Hematopoietic multipotent progenitor cell (in vitro differentiated cells): ENCODE measurements around the gene SUSD5. TPM values are rescaled to one million over a fixed set of nuclear protein-coding genes. Genes with fewer than 3 reads are reported as not detected.

Experiments
- DNase-seq, 3 donors: peaks; one replicate each; pipeline ENCODE4 v3.0.0-alpha.2; 2011 to 2015; ENCODE audit warnings: low read depth in 2 of 3, low spot score in 2 of 3
- total RNA-seq: library from RNA; depleted of rRNA; stranded (reverse); fragments of >200 nt; gene quantifications from one replicate; pipeline ENCODE4 v1.2.3, GENCODE V29; 2012

The SUSD5 gene
- under 0.01 TPM for total RNA-seq

- DNase-seq, result peak in 1 of 3 donors; percentile 19
Observed at GRCh38 chr3:33218446-33219174, at the start of gene SUSD5. TSS of gene SUSD5 (minus strand) at chr3:33218810. CDS start at chr3:33218797, 13 bp downstream.

DNA sequence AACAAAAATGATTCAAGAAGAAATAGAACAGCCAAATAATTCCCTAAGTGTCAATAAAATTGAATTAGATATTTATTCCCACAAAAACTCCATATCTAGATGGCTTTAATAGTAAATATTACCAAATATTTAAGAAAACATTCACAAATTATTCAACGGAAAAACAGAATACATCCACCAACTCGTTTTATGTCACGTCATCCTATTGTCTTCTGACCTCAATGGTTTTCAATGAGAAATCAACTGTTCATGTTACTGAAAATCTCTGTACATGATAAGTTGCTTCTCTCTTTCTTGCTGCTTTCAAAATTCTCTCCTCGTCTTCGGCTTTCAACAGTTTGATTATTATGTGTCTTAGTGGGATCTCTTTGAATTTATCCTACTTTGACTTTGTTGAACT lies 41.5 kb upstream of the SUSD5 start:
- DNase-seq, result no peak

DNA sequence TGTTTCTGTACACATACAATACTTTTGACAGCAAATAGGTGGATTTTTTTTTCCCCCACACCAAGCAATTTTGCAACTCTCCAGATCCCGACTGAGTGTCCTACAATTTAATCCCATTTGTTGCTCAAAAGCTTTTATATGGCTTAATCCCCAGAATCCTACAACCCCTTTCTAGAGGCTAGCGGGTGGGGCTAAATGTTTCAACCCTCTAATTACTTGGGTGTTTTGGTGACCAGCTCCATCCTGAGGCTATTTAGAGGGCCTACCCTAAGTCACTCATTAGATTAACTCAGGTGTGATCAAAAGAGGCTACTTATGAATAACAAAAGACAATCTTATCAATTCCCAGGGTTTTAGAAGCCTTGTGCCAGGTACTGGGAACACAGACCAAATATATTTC lies 37.6 kb upstream of the SUSD5 start:
- no peak for DNase-seq

- no peak for DNase-seq
Observed at GRCh38 chr3:33250712-33251111, 32.1 kb upstream of the SUSD5 start.

- DNase-seq, result no peak
Observed at GRCh38 chr3:33246786-33247185, 28.2 kb upstream of the SUSD5 start.

- no peak for DNase-seq
Observed at GRCh38 chr3:33240261-33240660, 21.7 kb upstream of the SUSD5 start.

GRCh38 chr3:33238923-33239322 lies 20.3 kb upstream of the SUSD5 start:
- no peak for DNase-seq

DNA sequence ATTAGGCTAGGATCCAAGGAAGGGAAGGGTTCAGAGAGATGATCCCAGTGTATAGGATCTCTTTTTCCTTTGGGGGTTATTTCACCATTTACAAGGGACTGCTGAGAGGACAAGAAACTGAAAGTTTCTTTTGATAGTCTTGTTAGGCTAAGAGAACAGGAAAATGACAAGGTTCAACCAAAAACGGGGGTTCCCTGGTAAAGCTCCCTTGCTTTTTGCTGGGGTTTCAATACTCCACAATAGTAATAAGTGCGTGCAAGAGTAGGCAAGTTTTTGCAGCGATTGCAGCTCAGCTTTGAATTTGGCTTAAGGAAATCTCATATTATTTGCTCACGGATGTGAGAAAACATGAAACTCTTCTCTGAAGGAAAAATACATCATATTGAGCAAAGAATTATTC lies 18.8 kb upstream of the SUSD5 start:
- no peak for DNase-seq

DNA sequence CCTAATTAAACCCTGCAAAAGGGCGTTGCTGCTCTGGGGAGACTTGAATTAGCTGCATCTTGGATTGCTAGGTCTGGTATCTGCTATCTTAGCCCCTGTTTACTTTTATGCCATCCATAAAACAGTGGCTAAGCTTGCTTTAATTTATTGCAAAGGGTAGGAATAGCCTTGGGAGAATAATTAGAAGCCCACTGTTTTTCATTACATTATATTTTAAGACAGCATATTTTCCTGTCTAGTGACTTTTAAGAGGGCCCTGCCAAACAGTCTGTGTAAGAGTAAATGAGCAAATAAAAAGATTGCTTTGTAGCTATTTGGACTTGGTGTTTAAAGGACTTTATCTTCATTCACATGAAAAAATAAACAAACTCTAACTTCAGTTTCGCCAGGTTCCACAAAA lies 17.4 kb upstream of the SUSD5 start:
- no peak for DNase-seq

- DNase-seq, result no peak
Observed at GRCh38 chr3:33233884-33234283, 15.3 kb upstream of the SUSD5 start.

DNA sequence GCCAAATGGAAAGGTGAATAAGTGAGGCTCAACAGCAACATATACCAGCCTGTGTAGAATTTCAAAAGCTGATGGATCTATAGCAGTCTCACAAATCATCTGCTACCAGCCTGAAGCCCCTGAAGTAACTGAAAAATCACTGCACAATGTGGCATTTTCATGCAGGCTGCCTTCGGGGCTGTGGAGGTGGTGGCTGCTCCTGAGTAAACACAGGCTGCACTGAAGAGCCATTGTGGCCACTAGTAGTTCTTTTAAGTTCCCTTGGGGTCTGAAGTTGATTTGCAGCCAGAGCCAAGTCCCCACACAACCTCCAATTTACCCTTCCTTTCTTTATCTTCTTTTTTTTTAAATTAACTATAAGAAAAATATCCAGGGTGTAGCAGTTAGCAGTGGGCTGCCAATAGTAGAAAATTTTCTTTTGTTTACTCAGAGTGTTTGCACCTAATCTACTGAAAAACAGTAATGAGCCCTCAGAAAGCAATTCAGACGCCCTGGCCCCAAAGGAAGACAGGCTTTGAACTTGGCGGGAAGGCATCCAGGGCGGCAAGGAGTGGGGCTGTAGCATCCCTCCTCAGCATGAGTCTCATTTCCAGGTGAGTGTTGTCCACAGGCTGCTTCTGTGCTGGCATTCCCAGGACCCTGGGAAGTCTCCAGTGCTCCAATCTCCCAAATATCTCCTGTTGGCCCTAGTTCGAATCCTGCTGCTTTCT lies 13.3 kb upstream of the SUSD5 start:
- no peak for DNase-seq

DNA sequence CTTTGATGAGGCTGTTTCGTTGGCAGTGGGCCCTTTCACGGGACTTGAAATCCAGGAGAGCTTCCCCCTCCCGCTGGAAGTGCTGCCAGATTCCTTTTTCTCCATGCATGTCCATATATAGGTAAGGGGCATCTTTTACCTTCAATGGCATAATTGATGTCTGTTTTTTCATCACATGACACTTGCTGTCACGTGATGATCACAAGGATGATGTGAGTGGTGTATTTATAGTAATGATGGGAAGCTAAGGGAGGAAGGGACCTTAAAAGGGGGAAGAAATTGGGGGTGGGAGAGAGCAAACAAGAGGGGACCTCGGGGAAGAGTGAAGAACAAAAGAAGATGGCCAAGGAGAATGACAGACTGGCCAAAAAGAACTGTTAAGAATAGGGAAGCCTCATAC lies 11.3 kb upstream of the SUSD5 start:
- DNase-seq, result no peak

DNA sequence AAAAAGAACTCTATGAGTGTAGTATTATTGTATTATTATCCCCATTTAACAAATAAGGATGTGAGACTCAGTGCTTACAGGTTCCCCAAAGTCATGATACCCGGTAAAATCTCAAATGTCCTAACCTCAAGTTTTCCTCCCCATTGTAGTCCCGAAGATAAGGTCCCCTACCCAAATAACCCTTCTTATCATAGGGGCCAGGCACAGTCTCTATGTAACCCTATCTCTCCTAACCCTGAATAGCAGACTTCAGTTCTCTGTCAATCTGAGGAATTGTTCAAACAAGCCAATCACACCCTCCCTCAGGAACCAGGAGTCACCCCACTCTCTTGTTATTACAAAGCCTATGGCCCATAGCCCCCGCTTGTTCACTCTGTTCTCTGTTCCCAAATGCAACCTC lies 10.5 kb upstream of the SUSD5 start:
- DNase-seq, result peak in 1 of 3 donors; percentile 16

DNA sequence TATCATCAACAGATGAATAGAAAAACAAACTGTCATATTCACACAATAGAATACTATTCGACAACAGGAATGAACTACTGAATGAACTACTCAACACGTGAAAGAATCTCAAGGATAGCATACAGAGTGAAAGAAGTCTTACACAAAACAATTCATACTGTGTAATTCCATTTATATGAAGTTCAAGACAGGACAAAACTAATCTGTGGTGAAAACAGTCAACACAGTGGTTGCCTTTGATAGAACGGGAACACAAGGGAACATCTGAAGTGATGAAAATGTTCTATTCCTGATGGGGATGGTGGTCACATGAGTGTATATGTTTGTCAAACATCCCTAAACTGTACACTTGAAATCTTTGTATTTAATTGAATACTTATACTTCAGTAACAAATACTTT lies 2.6 kb upstream of the SUSD5 start:
- DNase-seq, result no peak

- no peak for DNase-seq
Observed at GRCh38 chr3:33219175-33219487, 521 bp upstream of the SUSD5 start.

- DNase-seq, result no peak
Observed at GRCh38 chr3:33217866-33218445, 654 bp downstream of the SUSD5 start.

DNA sequence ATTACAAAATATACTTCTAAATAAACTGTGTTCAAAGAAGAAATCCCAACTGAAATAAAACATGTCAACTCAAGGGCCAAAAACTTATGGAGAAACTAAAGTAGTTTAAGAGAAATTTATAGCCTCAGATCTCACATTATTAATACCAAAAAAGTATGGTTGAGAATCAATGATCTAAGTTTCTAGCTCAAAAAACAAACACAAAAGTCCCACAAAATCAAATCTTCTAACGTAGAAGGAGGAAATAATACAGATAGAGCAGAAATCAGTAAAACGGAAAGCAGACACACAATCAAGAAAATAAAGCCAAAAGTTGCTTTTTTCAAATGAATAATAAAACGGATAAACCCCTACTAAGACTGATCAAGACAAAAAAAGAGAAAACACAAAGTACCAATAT lies 2.9 kb downstream of the SUSD5 start:
- no peak for DNase-seq

DNA sequence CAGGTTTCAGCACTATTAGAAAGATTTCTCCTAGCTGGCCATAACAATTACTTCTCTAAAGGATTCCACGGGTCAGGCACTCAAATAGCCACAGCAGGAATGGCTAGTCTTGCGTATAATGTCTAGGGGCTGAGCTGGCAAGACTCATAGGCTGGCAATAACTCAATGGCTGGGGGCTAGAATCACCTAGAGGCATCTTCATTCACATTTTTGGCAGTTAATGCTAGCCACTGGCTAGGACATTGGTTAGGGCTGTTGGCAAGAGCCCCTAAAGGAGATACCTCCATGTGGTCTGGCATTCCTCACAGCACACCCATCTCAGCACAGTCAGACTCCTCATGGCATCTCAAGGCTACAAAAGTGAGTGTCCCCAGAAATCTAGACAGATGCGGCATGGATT lies 6.2 kb downstream of the SUSD5 start:
- no peak for DNase-seq

DNA sequence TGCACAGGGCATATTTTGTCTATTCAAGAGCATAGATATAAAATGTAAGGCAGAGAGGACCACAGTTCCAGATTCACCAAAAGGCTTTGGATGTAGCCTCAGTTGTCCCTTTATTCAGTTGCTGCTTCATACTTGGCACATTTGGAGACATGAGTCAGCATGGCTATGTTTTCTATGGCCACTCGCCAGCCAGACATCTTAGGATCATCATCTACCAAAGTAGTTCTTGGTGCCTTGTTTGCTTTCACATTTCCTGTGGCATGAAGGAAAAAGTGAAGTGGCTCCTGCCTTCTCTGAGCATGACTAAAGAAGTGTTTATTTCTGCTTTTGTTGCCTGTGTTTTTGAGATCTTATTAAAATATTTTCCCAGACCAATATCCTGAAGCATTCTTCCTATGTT lies 7.2 kb downstream of the SUSD5 start:
- DNase-seq, result no peak

GRCh38 chr3:33209357-33209756 lies 9.3 kb downstream of the SUSD5 start:
- no peak for DNase-seq

GRCh38 chr3:33202711-33203457 lies 15.7 kb downstream of the SUSD5 start:
- no peak for DNase-seq

DNA sequence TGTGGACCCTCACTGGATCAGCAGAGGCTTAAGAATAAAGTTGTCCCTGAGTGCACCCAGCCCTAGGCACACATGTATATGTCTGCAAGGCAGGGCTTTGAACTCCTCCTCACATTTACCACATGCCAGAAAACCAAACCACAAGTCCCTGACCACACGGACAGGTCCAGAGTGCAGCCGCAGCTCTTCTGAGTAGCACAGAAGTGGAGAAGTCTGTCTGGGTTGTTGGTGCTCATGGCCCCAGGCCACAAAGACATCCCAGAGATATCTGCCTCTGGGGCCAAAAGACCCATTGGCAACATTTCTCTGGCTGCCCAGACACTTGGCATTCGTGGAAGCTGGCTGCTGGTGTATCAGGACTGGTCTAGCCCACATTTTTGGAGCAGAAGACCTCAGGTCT lies 17.4 kb downstream of the SUSD5 start:
- no peak for DNase-seq
